Measurements from ENCODE around the gene TGFBR1.

- TF ChIP-seq CTCF (IDR thresholded peaks at IDR 0.05; ENCODE audit: borderline replicate concordance, extremely low read depth, low read length, poor library complexity, severe bottlenecking) (no peak), EZH2 (IDR thresholded peaks at IDR 0.05; ENCODE audit: borderline replicate concordance, low read depth, low read length, severe bottlenecking) (no peak)
These were observed 14.0 kb downstream of the TGFBR1 start for GRCh38 chr9:99118782-99119466.
